ENCODE results near the gene NRXN3. TPM values are rescaled to one million over a fixed set of nuclear protein-coding genes. Genes with fewer than 3 reads are reported as not detected.

Gene NRXN3
- total RNA-seq, 1 donor from 2014 or later = 5.9 TPM

- Mint-ChIP-seq H3K27me3 (ENCODE audit: insufficient read depth, low read depth) (no peaks in the 10 kb centered on the region), H3K27ac (no peak overlapping the region), H3K36me3 (no peaks in the 10 kb centered on the region), H3K4me3 (no peak overlapping the region), H3K9me3 (no peaks in the 10 kb centered on the region), H3K4me1 (no peaks in the 10 kb centered on the region)
- Histone ChIP-seq H3K4me2 (no peak overlapping the region), H3K27ac (no peak overlapping the region), H3K4me3 (no peak overlapping the region), H3K4me1 (peaks cover 1% of the 10 kb centered on the region), H3K9ac (no peak overlapping the region), H3K27me3 (no peaks in the 10 kb centered on the region), H3K36me3 (no peaks in the 10 kb centered on the region), H3F3A (ENCODE audit: low read depth) (no peaks in the 10 kb centered on the region), H3K9me3 (ENCODE audit: low read depth) (no peaks in the 10 kb centered on the region), H4K20me1 (ENCODE audit: low read depth) (no peaks in the 10 kb centered on the region), H3K79me2 (ENCODE audit: low read depth) (no peaks in the 10 kb centered on the region), H2AFZ (replicated peaks) (no peak overlapping the region)
- no peak for DNase-seq (ENCODE audit: low spot score)
- TF ChIP-seq EZH2 (IDR thresholded peaks at IDR 0.05) (no peak), EZH2phosphoT487 (IDR thresholded peaks at IDR 0.05) (no peak), CTCF (IDR thresholded peaks at IDR 0.05) (no peak)
Measured at GRCh38 chr14:78617735-78618134, 447.6 kb downstream of the NRXN3 start.

GRCh38 chr14:78618368-78618767, 448.2 kb downstream of the NRXN3 start:
- no peak for DNase-seq (ENCODE audit: low spot score)
- H3K4me3 ChIP-seq = no peak overlapping the region
- H3K36me3 Mint-ChIP-seq = no peaks in the 10 kb centered on the region
- H3K4me3 Mint-ChIP-seq = no peak overlapping the region
- no peak overlapping the region for H2AFZ ChIP-seq (replicated peaks)
- no peaks in the 10 kb centered on the region for H3K4me1 Mint-ChIP-seq
- H3K27ac Mint-ChIP-seq = no peak overlapping the region
- no peaks in the 10 kb centered on the region for H3K27me3 Mint-ChIP-seq (ENCODE audit: insufficient read depth, low read depth)
- H3K9me3 ChIP-seq (ENCODE audit: low read depth) = no peaks in the 10 kb centered on the region
- no peaks in the 10 kb centered on the region for H4K20me1 ChIP-seq (ENCODE audit: low read depth)
- no peak overlapping the region for H3K4me2 ChIP-seq
- H3K36me3 ChIP-seq = no peaks in the 10 kb centered on the region
- no peaks in the 10 kb centered on the region for H3K79me2 ChIP-seq (ENCODE audit: low read depth)
- H3K9me3 Mint-ChIP-seq = no peaks in the 10 kb centered on the region
- H3F3A ChIP-seq (ENCODE audit: low read depth) = no peaks in the 10 kb centered on the region
- no peak overlapping the region for H3K9ac ChIP-seq
- H3K27ac ChIP-seq = no peak overlapping the region
- TF ChIP-seq EZH2 (IDR thresholded peaks at IDR 0.05) (no peak), CTCF (IDR thresholded peaks at IDR 0.05) (no peak), EZH2phosphoT487 (IDR thresholded peaks at IDR 0.05) (no peak)
- H3K27me3 ChIP-seq = no peaks in the 10 kb centered on the region
- H3K4me1 ChIP-seq = no peaks in the 10 kb centered on the region

- Mint-ChIP-seq H3K36me3 (no peaks in the 10 kb centered on the region), H3K4me3 (no peak overlapping the region), H3K27ac (no peak overlapping the region), H3K9me3 (no peaks in the 10 kb centered on the region), H3K27me3 (ENCODE audit: insufficient read depth, low read depth) (no peaks in the 10 kb centered on the region), H3K4me1 (peaks cover 7% of the 10 kb centered on the region)
- Histone ChIP-seq H3K79me2 (ENCODE audit: low read depth) (no peaks in the 10 kb centered on the region), H2AFZ (replicated peaks) (no peak overlapping the region), H3K4me2 (peak overlapping the region; percentile 38), H3K27me3 (no peaks in the 10 kb centered on the region), H3K4me3 (no peak overlapping the region), H3K36me3 (no peaks in the 10 kb centered on the region), H3K4me1 (peaks cover 13% of the 10 kb centered on the region), H3K9ac (no peak overlapping the region), H3F3A (ENCODE audit: low read depth) (peaks cover 5% of the 10 kb centered on the region), H4K20me1 (ENCODE audit: low read depth) (no peaks in the 10 kb centered on the region), H3K27ac (no peak overlapping the region), H3K9me3 (ENCODE audit: low read depth) (no peaks in the 10 kb centered on the region)
- DNase-seq (ENCODE audit: low spot score) = peak; percentile 30
- TF ChIP-seq EZH2phosphoT487 (IDR thresholded peaks at IDR 0.05) (no peak), EZH2 (IDR thresholded peaks at IDR 0.05) (no peak), CTCF (IDR thresholded peaks at IDR 0.05) (no peak)
Measured at GRCh38 chr14:78627114-78627513, 456.9 kb downstream of the NRXN3 start.
